Smooth muscle cell of the brain vasculature (primary cell): ENCODE results near the gene E2F3.

ENCODE experiments used
- DNase-seq: peaks from one replicate; pipeline ENCODE4 v3.0.0-alpha.2; 2012; ENCODE audit warnings: low read depth, low spot score

E2F3 gene

GRCh38 chr6:20402342-20403069 is 827 bp downstream of the E2F3 start:
- no peak for DNase-seq

- no peak for DNase-seq
Measured at GRCh38 chr6:20403070-20403765, 1.5 kb downstream of the E2F3 start.

GRCh38 chr6:20403766-20404640 is 2.3 kb downstream of the E2F3 start:
- DNase-seq, result no peak

GRCh38 chr6:20404641-20405032 is 3.0 kb downstream of the E2F3 start:
- DNase-seq, result no peak

- DNase-seq, result no peak
Measured at GRCh38 chr6:20408851-20409250, 7.2 kb downstream of the E2F3 start.

- no peak for DNase-seq
Measured at GRCh38 chr6:20409427-20409971, 7.8 kb downstream of the E2F3 start.

- DNase-seq, result no peak
Measured at GRCh38 chr6:20411544-20411943, 9.9 kb downstream of the E2F3 start.

GRCh38 chr6:20411953-20412681 is 10.4 kb downstream of the E2F3 start:
- no peak for DNase-seq

- no peak for DNase-seq
Measured at GRCh38 chr6:20412682-20413073, 11.0 kb downstream of the E2F3 start.

GRCh38 chr6:20413826-20414225 is 12.1 kb downstream of the E2F3 start:
- DNase-seq, result no peak

- DNase-seq, result no peak
Measured at GRCh38 chr6:20414711-20415110, 13.0 kb downstream of the E2F3 start.

GRCh38 chr6:20415304-20415703 is 13.6 kb downstream of the E2F3 start:
- no peak for DNase-seq

GRCh38 chr6:20415712-20416454 is 14.2 kb downstream of the E2F3 start:
- no peak for DNase-seq

GRCh38 chr6:20416567-20417345 is 15.1 kb downstream of the E2F3 start:
- DNase-seq, result no peak

- no peak for DNase-seq
Measured at GRCh38 chr6:20417819-20418218, 16.1 kb downstream of the E2F3 start.

GRCh38 chr6:20426177-20427082 is 24.8 kb downstream of the E2F3 start:
- DNase-seq, result no peak

- DNase-seq, result no peak
Measured at GRCh38 chr6:20427856-20428255, 26.2 kb downstream of the E2F3 start.

GRCh38 chr6:20432692-20433091 is 31.0 kb downstream of the E2F3 start:
- no peak for DNase-seq

GRCh38 chr6:20433321-20433720 is 31.6 kb downstream of the E2F3 start:
- no peak for DNase-seq
